Uterus (tissue), 4 donors: ENCODE data around the gene GLYR1. TPM values are rescaled to one million over a fixed set of nuclear protein-coding genes. Genes with fewer than 3 reads are reported as not detected.
"Not testable (repeated sequence)": the region's sequence is repeated elsewhere in the genome, so short reads cannot be mapped to it uniquely, and the experiment has no call there.

Source experiments
- DNase-seq, 2 donors: peaks; one replicate each; pipeline ENCODE4 v3.0.0-alpha.2; 2019 to 2020
- H3K27ac ChIP-seq, 2 donors: fragments of 200-600 bp; sonication (generic); 1 replicate in 1 of 2; 2 replicates in 1 of 2; pipeline ENCODE4 v1.5.1; 2016 to 2018
- H3K27me3 ChIP-seq, 2 donors: fragments of 200-600 bp; sonication (generic); one replicate each; pipeline ENCODE4 v1.5.1; 2018 to 2019; ENCODE audit warnings: control low read depth in 1 of 2
- H3K36me3 ChIP-seq, 2 donors: fragments of 200-600 bp; sonication (generic); one replicate each; pipeline ENCODE4 v1.5.1; 2019; ENCODE audit warnings: control low read depth in 1 of 2
- H3K4me1 ChIP-seq, 2 donors: fragments of 200-600 bp; sonication (generic); one replicate each; pipeline ENCODE4 v1.5.1; 2018 to 2019; ENCODE audit warnings: control low read depth in 1 of 2
- H3K4me3 ChIP-seq, 2 donors: fragments of 200-600 bp; sonication (generic); 1 replicate in 1 of 2; 2 replicates in 1 of 2; pipeline ENCODE4 v1.5.1; 2018 to 2019; ENCODE audit warnings: mild to moderate bottlenecking in 1 of 2
- H3K9me3 ChIP-seq, 2 donors: fragments of 200-600 bp; sonication (generic); one replicate each; pipeline ENCODE4 v1.5.1; 2019; ENCODE audit warnings: control low read depth in 1 of 2
- POLR2A ChIP-seq, 2 donors: fragments of 450-650 bp; IDR thresholded peaks; one replicate each; pipeline ENCODE4 v1.6.1; 2016; ENCODE audit warnings: antibody characterized with exemption in 2 of 2, mild to moderate bottlenecking in 1 of 2, moderate library complexity in 1 of 2
- intact Hi-C: fragments of 100-400 bp; cut with DNase I; formaldehyde crosslinking; loops from one replicate; pipeline ENCODE4 v1.15.1; 2023; ENCODE audit warnings: low total_unique reads
- total RNA-seq, 4 donors: library from RNA; depleted of rRNA in 3 of 4; stranded (reverse); fragments of >200 nt in 3 of 4; gene quantifications; one replicate each; pipeline versions ENCODE4 v1.1.0 to v1.2.4, GENCODE V29; 2014 to 2023
- TF ChIP-seq, protein P1 (sequence below), 4 experiments: fragments of 200-600 bp in 2 of 4; fragments of 450-650 bp in 2 of 4; sonication (generic) in 2 of 4; IDR thresholded peaks; one replicate each; pipeline ENCODE4 v1.5.1; 2016 to 2019; ENCODE audit warnings: antibody characterized with exemption in 4 of 4, mild to moderate bottlenecking in 2 of 4, moderate library complexity in 1 of 4
- donor health status: DM: yes; HTN: yes; CAD: no.

GLYR1 gene
- 10 to 100 TPM; 26.6 to 86.3 (median 47.1) TPM for total RNA-seq

GRCh38 chr16:4846901-4847773 lies at the start of gene GLYR1, which contains the start of gene UBN1:
Gene GLYR1, minus strand, starts transcription at chr16:4847288. Its CDS starts 23 bp downstream, at chr16:4847265.
Gene UBN1, plus strand, starts transcription at chr16:4847481. Its CDS starts 5,437 bp downstream, at chr16:4852918.
- TF ChIP-seq, protein P1, sequence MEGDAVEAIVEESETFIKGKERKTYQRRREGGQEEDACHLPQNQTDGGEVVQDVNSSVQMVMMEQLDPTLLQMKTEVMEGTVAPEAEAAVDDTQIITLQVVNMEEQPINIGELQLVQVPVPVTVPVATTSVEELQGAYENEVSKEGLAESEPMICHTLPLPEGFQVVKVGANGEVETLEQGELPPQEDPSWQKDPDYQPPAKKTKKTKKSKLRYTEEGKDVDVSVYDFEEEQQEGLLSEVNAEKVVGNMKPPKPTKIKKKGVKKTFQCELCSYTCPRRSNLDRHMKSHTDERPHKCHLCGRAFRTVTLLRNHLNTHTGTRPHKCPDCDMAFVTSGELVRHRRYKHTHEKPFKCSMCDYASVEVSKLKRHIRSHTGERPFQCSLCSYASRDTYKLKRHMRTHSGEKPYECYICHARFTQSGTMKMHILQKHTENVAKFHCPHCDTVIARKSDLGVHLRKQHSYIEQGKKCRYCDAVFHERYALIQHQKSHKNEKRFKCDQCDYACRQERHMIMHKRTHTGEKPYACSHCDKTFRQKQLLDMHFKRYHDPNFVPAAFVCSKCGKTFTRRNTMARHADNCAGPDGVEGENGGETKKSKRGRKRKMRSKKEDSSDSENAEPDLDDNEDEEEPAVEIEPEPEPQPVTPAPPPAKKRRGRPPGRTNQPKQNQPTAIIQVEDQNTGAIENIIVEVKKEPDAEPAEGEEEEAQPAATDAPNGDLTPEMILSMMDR (IDR thresholded peaks at IDR 0.05): peak in 2 of 4 experiments; percentile 8 to 22
- TF ChIP-seq POLR2A (IDR thresholded peaks at IDR 0.05): peak; percentile 87 to 88
- H3K4me1 ChIP-seq: peaks cover 0 to 9% of the 10 kb centered on the region in 2 donors

DNA sequence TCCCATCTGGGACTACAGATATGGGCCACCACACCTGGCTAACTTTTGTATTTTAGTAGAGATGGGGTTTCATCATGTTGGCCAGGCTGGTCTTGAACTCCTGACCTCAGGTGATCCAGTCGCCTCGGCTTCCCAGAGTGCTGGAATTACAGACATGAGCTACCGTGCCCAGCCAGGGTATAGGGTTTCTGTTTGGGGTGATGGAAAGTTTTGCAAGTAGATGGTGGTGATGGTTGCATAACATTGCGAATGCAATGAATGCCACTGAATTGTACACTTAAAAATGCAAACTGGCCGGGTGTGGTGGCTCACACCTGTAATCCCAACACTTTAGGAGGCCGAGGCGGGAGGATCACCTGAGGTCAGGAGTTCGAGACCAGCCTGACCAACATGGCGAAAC lies 49.7 kb upstream of the GLYR1 start:
- H3K27ac ChIP-seq, H3K4me3 ChIP-seq, H3K27me3 ChIP-seq, H3K36me3 ChIP-seq, DNase-seq, H3K4me1 ChIP-seq, intact Hi-C loops, H3K9me3 ChIP-seq: not testable (repeated sequence)

More at GRCh38 chr16:4846901-4847773, at the start of gene GLYR1, which contains the start of gene UBN1:
- intact Hi-C loops: no loop called here
- Histone ChIP-seq H3K27me3 (no peaks in the 10 kb centered on the region), H3K36me3 (no peaks in the 10 kb centered on the region), H3K4me3 (peak within 1 kb of the TSS; percentile 88 to 98), H3K27ac (peak within 1 kb of the TSS; percentile 91), H3K9me3 (no peaks in the 10 kb centered on the region)
- peak; percentile 98 to 99 for DNase-seq

GRCh38 chr16:4895366-4895765 lies 48.3 kb upstream of the GLYR1 start:
- no peak for DNase-seq
- H3K27me3 ChIP-seq: no peaks in the 10 kb centered on the region
- TF ChIP-seq, protein P1 (IDR thresholded peaks at IDR 0.05): no peak
- TF ChIP-seq POLR2A (IDR thresholded peaks at IDR 0.05): no peak
- no peaks in the 10 kb centered on the region for H3K4me1 ChIP-seq
- no peak overlapping the region for H3K27ac ChIP-seq
- H3K4me3 ChIP-seq: no peak overlapping the region
- intact Hi-C loops: no loop called here
- no peaks in the 10 kb centered on the region for H3K36me3 ChIP-seq
- H3K9me3 ChIP-seq: no peaks in the 10 kb centered on the region

- H3K27me3 ChIP-seq: no peaks in the 10 kb centered on the region
- TF ChIP-seq, protein P1 (IDR thresholded peaks at IDR 0.05): no peak
- TF ChIP-seq POLR2A (IDR thresholded peaks at IDR 0.05): no peak
- H3K4me1 ChIP-seq: no peaks in the 10 kb centered on the region
- intact Hi-C loops: no loop called here
- no peaks in the 10 kb centered on the region for H3K9me3 ChIP-seq
- no peak overlapping the region for H3K27ac ChIP-seq
- H3K4me3 ChIP-seq: no peak overlapping the region
- DNase-seq: no peak
- H3K36me3 ChIP-seq: no peaks in the 10 kb centered on the region
Observed at GRCh38 chr16:4894276-4895150, 47.4 kb upstream of the GLYR1 start.

GRCh38 chr16:4893103-4893862 lies 46.2 kb upstream of the GLYR1 start:
- Histone ChIP-seq H3K27me3 (no peaks in the 10 kb centered on the region), H3K36me3 (no peaks in the 10 kb centered on the region), H3K4me3 (no peak overlapping the region), H3K9me3 (no peaks in the 10 kb centered on the region), H3K27ac (no peak overlapping the region), H3K4me1 (no peaks in the 10 kb centered on the region)
- intact Hi-C loops: no loop called here
- TF ChIP-seq, protein P1 (IDR thresholded peaks at IDR 0.05): no peak
- no peak for TF ChIP-seq POLR2A (IDR thresholded peaks at IDR 0.05)
- no peak for DNase-seq
